GM21786 (cell line): ENCODE data around the gene SLC2A4RG.

Source experiments
- ATAC-seq: cut with Tn5 transposase; IDR thresholded peaks from one replicate; pipeline ENCODE4 v1.9.1; 2021; ENCODE audit not compliant: unreplicated experiment

The SLC2A4RG gene

DNA sequence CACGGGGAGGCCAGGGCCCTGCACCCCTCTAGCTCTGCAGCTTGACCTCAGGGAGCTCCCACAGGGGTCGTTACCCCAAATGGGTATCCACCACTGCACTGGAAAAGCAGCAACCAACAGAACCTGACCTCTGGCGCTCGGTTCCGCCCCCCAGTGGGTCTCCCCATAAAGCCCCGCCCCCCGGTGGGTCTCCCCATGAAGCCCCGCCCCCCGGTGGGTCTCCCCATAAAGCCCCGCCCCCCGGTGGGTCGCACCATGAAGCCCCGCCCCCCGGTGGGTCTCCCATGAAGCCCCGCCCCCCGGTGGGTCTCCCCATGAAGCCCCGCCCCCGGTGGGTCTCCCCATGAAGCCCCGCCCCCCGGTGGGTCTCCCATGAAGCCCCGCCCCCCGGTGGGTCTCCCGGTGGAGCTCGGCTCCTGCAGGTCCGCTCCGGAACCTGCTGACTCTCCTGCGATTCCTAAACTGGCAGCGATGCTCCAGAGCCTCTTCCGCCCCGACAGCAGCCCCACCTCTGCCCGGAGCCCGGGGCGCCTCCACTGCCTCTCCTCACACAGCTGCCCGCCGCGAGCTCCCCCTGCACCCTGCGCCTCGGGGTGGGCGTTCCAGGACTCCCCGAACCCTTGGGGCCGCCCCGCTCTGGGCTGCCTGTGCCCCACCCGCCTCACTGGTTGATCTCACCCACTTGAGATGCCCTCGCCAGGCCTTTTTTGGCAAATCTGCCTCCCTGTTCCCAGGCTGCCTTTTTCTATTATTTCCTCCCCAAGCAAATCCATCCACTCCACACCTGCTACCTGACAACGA is 12.1 kb downstream of the SLC2A4RG start:
- ATAC-seq: no peak

DNA sequence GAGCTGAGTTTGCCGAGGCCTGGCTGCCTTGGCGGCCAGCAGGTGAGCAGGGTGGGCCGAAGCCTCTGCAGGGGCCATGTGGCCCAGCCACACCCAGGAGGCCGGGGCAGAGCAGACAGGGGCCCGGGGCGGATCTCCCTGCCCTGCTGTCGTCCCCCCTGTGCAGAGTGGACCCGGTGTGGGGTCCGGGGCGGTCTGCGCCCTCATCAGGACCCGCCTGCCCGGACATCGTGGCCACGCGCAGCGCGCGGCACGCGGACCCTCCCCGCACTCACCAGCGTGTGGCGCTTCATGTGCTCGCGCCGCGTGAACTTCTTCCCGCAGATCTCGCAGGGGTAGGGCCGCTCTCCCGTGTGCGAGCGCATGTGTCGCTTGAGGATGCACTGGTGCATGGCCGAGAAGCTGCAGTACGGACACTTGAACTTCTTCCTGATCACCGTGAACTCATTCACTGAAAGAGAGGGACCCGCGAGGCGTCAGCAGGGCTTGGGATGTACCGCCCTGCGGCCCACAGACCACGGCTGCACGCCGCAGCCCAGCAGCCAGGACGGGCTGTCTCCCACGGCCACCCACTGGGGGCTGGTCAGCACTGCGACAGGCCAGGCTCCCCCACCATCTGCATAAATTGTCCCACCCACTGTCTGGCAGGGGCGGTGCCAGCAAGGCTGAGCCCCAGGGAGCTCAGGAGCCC is 13.0 kb downstream of the SLC2A4RG start:
- no peak for ATAC-seq

DNA sequence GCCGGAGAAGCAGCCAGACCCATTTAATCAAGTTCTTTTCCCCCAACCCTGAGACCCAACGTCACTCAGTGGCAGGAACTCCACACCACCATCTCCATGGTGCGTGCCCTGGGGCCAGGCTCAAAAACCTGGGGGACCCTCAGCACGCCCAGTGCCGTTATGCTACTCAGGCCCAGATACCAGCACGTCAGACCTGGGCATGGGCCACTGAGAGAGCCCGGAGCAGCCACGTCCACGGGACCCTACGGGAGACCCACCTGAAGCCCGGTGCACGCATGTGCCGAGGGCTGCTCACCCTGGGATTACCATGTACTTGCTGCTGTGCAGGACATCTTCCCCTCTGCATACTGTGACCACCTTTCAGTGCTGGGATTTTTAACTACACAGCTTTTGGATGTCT is 13.8 kb downstream of the SLC2A4RG start:
- ATAC-seq: no peak

DNA sequence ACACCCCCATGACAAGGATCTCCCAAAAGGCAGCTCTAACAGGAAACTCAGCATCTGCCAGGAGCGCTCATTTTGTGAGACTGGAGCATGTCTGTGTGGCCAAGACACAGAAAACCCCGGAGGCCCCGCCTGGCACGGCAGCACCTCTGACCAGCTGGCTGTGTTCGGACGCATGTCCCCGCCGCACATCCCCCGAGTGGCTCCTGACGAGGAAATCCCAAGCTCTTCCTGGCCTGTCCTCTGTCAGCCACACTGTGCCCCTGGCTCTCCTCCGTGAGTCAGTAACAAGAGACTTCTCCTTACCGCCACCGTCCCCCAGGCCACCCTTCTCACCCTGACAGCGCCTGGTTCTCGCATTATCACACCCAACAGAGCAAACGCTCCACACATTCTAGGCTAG is 14.4 kb downstream of the SLC2A4RG start:
- ATAC-seq: no peak

DNA sequence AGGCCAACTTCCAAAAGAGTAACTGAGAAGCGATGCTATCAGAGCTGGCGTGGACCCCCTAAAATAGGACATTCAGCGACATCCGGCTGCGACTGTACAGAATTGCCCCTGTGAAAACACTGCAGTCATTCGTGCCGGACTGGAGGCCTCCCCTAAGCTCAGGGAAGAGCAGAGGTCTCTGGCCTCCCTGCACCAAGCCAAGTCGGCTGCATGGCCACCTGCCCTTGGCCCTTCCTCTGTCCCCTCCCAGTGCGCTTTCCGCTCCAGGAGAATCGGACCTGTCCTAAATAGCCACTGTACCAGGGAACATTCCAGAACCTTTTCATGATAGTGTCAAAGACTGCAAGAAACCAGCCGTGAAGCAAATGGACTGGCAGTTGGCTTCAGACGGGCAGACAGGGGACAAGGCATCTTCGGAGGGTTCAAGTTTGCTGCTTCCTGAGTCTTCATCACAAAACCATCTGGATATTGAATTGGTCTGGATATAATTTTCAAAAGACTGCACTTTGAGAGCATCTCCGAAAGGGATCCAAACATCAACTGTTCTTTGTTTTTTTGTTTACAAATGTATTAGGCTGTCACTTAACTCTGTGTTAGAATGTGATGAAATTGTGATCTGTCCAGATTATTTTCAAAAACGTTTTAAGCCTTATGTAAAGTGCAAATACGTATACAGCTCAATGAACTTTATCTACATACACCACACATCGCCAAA is 16.5 kb downstream of the SLC2A4RG start:
- ATAC-seq: no peak

DNA sequence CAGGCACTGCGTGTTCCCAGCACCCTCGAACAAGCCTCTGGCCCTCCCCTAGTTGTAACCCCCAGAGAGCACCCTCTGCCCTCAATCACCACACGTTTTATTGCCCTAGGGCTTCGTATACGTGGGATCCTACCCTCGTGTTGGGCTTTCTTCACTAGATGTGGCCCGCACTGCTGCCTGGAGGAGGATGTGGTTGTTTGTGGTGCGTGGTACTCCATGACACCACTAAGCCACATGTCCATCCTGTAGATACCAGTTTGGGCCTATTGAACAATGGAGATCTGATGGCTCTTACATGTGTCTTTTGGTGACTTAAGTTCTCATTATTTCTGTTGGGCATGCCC is 17.0 kb downstream of the SLC2A4RG start:
- ATAC-seq: no peak

DNA sequence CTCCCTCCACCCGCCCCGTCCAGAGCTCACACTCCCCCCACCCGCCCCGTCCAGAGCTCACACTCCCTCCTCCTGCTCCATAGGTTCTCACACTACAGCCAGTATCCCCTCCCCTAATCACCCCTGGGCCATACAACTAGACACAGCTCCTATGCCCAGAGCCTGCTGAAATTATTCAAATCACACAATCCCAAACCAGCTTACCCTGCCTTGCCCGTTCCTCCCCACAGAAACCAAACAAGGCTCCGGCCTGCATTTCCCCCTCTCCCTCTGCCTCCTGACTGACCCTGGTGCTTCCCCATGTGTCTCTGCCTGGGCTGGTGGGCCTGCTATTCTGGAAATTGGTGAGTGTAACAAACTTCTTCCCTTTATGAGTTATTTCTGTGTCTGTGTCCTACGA is 18.6 kb downstream of the SLC2A4RG start:
- no peak for ATAC-seq

DNA sequence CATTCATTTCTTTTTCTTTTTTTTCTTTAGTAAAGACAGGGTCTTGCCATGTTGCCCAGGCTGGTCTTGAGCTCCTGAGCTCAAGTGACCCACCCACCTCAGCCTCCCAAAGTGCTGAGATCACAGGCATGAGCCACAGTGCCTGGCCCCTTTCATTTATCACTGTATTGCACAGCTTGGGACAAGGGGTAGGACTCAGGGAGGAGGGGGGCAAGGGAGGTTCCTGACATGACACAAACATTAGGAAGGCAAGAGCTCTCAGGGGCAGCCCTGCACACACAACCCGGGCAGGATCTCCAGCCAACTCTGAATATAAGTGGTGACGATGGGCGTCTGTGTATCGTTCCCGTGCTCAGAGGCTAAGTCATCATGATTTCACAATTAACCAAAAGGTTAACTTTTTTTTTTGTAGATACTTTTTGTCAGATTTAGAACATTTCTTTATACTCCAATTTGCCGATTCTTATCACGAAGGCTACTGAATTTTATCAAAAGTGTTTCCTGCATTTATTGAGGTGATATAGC is 19.9 kb downstream of the SLC2A4RG start:
- ATAC-seq: no peak

DNA sequence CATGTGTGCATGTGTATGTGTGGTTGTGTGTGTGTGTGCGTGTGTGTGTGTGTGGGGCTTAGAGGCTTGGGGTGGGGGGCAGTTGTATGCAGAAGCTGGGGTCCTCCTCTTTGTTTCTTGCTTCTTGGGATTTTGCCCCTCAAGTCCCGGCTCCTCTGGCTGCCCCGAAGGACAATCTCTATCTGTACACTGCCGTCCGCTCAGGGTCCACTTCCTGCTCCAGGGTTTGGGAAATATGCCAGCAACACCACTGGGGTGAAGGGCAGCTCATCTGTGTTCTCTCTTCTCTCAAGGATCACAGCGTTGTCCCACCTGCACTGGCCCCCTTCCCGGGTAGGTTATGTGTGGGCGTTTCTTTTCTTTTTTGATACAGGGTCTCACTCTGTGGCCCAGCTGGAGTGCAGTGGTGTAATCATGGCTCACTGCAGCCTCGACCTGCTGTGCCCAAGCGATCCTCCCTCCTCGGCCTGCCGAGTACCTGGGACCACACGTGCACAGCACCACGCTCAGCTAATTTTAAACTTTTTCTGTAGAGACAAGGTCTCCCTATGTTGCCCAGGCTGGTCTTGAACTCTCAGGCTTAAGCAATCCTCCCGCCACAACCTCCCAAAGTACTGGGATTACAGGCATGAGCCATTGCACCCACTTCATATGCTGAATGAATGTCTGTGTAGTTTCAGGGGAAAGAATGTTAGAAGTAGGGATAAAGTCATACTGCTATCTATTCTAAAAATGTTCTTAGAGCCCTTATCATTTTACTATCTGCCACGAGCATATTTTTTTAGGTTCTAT is 25.7 kb downstream of the SLC2A4RG start:
- no peak for ATAC-seq

DNA sequence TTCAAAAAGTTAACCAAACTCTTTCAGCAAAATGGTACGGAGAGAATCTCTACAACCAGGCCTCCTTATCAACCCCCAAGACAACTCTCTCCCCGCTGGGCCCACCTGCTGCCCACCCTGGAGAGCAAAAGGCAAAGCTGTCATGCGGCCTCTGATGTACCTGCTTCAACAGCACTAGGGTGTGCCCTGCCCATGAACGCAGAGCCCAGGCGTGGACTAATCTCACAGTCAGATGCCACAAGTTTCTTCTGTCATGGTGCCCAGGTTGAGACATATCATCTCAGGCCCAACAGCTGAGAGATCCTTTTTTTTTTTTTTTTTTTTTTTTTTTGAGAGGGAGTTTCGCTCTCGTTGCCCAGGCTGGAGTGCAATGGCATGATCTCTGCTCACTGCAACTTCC is 26.3 kb downstream of the SLC2A4RG start:
- no peak for ATAC-seq

DNA sequence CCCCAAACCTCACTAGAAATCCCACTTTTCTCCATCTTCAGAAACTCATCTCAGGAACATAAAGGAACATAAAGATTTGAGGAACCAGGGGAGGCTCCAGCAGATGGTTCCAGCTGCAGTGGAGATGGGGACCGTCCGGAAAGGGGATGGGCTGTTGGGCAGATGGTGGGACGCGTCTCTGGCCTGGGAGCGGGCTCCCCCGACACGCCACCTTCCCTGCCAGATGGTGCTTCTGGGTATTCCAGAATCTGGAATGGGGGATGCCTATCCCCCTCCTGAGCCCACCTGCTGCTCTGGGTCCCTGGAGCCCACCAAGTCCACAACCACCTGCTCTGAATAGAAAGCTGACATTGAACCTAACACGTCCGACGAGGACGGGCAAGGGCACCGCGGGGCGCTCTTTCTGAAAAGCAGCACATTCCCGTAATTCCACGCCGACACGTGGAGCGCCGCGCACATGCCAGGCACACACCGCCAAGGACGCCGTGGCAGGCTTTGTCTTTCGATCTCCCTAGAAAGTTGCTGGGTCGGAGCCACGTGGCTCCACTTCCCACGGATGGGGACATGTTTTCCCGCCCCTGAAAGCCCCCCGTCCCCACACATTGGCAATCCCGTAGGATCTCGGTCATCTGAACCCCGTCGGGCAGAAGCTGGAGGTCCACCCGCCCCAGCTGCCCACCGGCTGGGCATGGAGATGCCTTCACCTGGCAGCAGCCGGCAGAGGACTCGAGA is 27.3 kb downstream of the SLC2A4RG start:
- no peak for ATAC-seq

DNA sequence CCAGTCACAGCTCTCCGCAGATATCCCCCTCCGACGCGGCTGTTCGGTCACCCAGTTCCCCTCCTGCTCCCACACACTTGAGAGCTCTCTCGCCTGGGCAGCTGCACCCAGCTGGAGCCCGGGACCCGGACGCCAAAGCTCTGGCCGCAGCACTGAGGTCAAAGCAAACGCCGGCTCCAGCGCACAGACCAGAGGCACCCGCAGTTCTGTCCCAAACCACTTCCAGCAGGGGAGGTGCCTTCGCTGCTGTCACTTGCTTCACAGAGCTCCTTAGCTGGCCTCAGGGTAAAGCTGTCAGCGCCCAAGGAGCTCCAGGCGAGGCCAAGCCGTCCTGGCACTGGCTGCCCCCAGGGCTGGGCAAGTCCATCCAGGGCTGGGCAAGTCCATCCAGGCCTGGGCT is 27.9 kb downstream of the SLC2A4RG start:
- ATAC-seq: no peak

DNA sequence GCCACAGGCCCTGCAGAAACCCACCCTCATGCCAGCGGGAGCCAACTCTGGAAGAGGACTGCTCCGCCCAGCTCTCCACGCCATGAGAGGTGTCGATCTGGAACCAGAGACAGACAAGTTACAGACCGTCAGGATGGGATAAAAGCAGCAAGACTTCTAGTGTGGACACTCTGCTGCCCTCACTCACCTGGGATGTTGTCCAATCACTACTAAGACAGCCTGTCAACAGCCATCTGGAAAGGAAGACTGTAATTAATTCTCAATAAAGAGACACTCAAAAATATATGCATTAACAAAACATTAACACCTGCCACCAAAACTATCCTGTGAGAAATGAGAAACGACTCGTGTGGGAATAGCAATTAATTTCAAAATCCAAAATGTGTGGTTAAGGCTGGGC is 28.3 kb downstream of the SLC2A4RG start:
- ATAC-seq: no peak

DNA sequence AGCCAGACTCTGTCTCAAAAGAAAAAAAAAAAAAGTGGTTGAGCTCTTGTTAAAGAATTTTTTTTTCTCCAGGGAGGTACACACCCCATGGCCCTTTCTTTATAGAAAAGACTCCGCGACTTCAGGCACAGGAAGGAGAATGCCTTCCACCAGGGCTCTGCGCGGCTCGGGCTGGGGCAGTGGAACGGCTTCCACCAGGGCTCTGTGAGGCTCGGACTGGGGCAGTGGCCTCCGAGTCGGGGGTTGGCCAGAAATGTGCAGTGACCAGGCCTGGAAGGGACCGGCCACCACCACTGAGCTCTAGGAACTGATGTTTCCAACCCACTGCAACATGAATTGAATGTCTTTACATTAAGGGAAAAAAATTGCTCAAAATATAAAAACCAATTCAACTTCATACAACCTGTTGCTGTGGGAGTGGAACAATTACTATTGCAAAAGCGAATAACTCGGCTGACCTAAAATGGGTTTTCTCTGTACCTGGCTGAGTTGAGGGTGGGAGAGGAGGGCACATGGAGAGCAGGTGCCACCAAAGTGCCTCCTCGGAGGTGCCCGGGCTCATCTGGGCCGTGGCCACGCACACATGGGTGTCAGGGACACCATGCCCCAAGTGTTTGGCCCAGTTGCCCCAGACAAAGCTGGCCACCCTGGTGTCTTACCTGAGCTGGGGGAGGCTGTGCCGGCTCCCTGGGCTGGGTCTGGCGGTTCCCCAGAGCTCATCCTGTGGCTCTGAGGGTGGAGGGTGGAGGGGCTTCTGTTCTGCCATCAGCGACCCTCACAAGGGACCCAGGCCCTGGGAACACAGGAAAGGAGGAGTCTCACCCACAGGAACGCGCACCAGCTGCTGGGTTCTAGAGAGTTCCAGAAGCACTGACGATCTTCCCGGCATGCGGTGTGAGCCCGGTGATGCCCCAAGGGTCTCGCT is 29.3 kb downstream of the SLC2A4RG start:
- no peak for ATAC-seq

DNA sequence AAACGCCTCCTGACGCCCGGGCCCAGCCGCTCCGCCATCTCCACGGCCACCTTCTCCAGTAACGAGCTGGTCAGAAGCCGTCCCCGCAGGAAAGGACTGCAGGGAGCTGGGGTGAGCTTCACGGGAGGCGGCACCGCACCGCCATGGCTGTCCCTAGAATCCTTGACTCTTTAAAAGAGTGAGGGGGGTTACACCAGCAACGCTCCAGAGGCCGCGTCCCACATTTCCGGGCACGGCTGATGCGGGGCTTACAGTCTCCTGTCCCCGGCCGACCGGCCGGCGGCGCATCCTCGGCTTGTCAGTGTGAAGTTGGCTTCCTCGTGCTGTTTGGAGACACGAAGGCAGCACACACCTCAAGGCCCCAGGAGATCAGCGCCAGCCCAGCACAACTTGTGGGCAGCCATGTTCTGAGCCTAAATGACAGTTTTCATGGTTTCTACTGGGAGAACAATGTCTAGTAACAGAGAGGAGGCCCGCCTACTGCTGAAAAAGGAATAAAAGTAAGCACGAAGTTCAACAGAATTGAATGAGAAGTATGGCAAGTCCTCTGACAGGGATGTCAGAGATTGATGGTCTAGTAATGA is 30.4 kb downstream of the SLC2A4RG start:
- no peak for ATAC-seq

DNA sequence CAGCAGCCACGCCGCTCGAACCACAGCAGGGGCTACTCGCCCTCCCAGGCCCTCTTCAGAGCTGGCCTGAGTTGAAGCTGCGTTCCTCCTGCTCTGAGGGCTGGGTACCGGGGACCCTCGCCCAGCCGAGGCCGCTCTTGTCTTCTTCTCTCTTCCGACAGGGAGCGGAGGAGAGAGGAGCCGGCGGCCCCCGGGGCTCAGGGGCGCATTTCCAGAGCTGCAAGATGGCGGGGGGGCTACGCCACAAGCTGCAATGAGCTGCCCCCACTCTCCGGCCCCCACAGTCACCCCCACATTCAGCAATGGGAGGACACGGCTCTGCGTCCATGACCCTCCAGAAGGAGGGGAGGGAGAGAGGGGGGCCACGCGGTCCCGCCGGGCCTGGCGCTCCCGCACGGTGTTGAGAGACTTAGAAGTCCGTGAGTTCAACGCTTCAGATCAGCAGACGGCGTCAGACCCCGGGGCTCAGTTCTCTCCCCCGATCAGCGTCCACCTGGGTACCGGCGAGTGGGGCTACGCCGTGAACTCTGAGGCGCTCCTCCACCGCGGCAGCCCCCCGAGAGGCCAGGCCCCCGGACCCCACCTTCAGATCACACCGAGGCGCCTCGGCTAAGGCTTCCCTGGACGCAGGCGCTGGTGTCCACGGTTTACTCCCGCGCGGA is 31.6 kb downstream of the SLC2A4RG start:
- ATAC-seq: no peak

DNA sequence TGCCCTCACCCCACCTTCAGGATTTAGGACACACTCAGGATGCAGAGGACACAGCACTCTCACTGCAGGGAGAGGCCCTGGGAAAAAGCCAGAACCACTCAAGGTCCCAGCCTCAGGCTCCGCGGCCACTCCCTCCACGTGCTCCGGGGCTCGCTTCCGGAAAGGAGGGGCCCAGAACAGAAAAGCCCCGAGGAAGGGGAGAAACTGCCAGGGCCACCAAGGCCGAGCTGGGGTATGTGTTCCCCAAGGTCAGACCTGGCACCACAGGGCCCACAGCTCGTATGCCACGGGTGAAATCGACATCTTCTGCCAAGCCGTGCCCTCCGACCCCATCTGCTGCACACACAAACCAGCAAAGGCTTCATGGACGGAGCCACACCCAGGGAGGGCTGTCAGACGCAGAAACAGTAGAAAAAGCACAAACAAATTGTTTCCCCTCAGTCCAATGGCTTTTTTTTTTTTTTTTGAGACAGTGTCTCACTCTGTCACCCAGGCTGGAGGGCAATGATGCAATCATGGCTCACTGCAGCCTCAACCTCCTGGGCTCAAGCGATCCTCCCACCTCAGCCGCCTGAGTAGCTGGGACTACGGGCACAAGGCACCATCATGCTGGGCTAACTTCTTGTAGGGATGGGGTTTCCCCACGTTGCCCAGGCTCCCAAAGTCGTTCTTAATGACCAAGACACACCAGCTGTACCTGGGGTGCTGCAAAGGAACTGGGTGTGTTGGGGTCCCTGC is 33.4 kb downstream of the SLC2A4RG start:
- no peak for ATAC-seq
